Measurements from ENCODE around the gene DOCK8. TPM values are rescaled to one million over a fixed set of nuclear protein-coding genes. Genes with fewer than 3 reads are reported as not detected.

The DOCK8 gene
- total RNA-seq, 2 experiments from 2014 or later, result 59.0 to 145 TPM

DNA sequence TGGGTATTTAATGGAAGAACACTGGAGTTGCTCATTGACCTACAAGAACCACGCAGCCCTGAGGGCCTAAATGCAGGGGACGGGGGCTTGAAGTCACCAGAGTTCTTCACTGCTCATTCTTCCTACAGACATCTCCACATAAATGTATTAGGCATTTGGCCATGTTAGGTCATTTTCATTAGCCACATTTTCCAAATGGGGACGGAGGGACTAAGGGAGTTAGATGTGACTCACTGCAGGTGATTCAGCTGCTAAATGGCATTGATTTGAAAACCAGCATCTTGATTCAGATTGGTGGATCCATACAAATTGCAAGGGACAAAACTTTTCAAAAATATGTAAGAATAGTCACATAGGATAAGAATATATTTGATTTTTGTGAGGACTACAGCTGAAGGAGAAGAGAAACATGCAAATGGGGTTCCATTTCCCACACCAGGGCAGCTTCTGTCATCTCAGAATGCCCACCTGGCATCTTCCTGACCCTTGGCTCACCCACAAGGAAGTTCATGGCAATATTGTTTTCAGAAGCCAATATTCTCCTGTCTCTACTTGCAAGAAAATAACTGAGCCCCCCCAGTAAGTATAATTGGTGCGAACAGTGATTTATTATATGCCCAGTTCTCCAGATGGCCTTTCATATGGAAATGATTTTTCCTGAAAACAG is 264.8 kb downstream of the DOCK8 start:
- POLR2A ChIA-PET, result interaction anchor here (1.0 to 1.8 kb wide), 3 partner anchors 11 to 48 kb away, joined by 3 to 6 read pairs (median 3); no protein-coding TSS in a partner anchor
- Histone ChIP-seq H3K27ac (ENCODE audit: low read depth, low read length, poor library complexity, severe bottlenecking) (no peak overlapping the region), H3K9me3 (ENCODE audit: low read length) (no peaks in the 10 kb centered on the region), H4K20me1 (ENCODE audit: insufficient read depth, low read length) (no peaks in the 10 kb centered on the region), H3K79me2 (ENCODE audit: insufficient read depth, low read depth, low read length) (no peaks in the 10 kb centered on the region), H3K9me2 (ENCODE audit: insufficient read depth, low read length) (no peaks in the 10 kb centered on the region), H3K4me2 (ENCODE audit: low read length) (no peak overlapping the region), H3K36me3 (ENCODE audit: insufficient read depth, low read length) (no peaks in the 10 kb centered on the region), H3K4me1 (ENCODE audit: insufficient read depth, low read length, poor library complexity, severe bottlenecking) (no peaks in the 10 kb centered on the region), H3K4me3 (ENCODE audit: low read depth, low read length, poor library complexity, severe bottlenecking) (no peak overlapping the region), H2AFZ (ENCODE audit: low read length) (no peak overlapping the region)
- CTCF ChIA-PET (ENCODE audit: unreplicated experiment), result no interaction called here
- intact Hi-C loops (cut with micrococcal nuclease; ENCODE audit: unreplicated experiment), result no loop called here
- BruUV-seq (replicated peaks), result no TSS peak
- DNase-seq (ENCODE audit: low spot score), result no peak
- TF ChIP-seq EZH2phosphoT487 (IDR thresholded peaks at IDR 0.05; ENCODE audit: borderline replicate concordance, low read depth, low read length), result no peak
- TF ChIP-seq, protein P1, sequence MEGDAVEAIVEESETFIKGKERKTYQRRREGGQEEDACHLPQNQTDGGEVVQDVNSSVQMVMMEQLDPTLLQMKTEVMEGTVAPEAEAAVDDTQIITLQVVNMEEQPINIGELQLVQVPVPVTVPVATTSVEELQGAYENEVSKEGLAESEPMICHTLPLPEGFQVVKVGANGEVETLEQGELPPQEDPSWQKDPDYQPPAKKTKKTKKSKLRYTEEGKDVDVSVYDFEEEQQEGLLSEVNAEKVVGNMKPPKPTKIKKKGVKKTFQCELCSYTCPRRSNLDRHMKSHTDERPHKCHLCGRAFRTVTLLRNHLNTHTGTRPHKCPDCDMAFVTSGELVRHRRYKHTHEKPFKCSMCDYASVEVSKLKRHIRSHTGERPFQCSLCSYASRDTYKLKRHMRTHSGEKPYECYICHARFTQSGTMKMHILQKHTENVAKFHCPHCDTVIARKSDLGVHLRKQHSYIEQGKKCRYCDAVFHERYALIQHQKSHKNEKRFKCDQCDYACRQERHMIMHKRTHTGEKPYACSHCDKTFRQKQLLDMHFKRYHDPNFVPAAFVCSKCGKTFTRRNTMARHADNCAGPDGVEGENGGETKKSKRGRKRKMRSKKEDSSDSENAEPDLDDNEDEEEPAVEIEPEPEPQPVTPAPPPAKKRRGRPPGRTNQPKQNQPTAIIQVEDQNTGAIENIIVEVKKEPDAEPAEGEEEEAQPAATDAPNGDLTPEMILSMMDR (conservative IDR thresholded peaks at IDR 0.05; ENCODE audit: low read length), result no peak

DNA sequence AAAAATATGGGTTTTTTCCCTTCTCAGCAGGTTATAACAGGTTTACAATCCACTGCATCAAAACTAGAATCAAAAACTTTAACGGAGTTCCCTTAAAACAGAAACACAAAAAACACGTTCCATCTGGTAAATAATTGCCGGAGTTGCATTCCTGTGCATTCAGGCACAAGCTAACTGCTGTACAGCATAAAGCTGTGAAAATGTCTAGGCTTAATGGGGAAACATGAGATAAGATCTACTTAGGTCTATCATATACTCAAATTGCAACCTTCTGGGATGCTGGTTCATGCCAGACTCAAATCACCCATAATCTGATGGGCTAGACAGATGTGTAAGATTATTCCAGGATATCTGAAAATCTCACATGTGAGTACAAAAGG is 265.3 kb downstream of the DOCK8 start:
- BruUV-seq (replicated peaks), result no TSS peak
- H3K9me3 ChIP-seq (ENCODE audit: low read length), result no peaks in the 10 kb centered on the region

DNA sequence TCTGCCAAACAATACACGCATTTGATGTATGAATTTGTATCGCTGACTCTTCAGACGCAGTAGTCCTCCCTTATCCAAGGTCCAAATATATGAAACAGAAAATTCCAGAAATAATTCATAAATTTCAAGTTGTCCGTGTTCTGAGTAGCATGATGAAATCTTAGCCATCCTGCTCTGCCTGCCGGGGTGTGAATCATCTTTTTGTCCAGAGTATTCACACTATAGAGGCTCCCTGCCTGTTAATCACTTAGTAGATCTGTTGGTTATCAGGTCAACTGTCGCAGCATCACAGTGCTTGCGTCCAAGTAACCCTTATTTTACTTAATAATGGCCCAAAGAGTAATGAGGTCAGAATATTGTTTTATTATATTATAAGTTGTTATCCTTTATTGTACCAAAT is 268.1 kb downstream of the DOCK8 start:
- BruUV-seq (replicated peaks), result no TSS peak
- H3K79me2 ChIP-seq (ENCODE audit: insufficient read depth, low read depth, low read length), result no peaks in the 10 kb centered on the region
- ChIA-PET CTCF (ENCODE audit: unreplicated experiment) (no interaction called here), POLR2A (no interaction called here)
- no peaks in the 10 kb centered on the region for H3K4me1 ChIP-seq (ENCODE audit: insufficient read depth, low read length, poor library complexity, severe bottlenecking)
- no peaks in the 10 kb centered on the region for H3K36me3 ChIP-seq (ENCODE audit: insufficient read depth, low read length)
- no peak overlapping the region for H3K27ac ChIP-seq (ENCODE audit: low read depth, low read length, poor library complexity, severe bottlenecking)
- no peaks in the 10 kb centered on the region for H4K20me1 ChIP-seq (ENCODE audit: insufficient read depth, low read length)
- TF ChIP-seq, protein P1 (conservative IDR thresholded peaks at IDR 0.05; ENCODE audit: low read length), result no peak
- TF ChIP-seq EZH2phosphoT487 (IDR thresholded peaks at IDR 0.05; ENCODE audit: borderline replicate concordance, low read depth, low read length), result no peak
- H3K4me2 ChIP-seq (ENCODE audit: low read length), result no peak overlapping the region
- no peaks in the 10 kb centered on the region for H3K9me2 ChIP-seq (ENCODE audit: insufficient read depth, low read length)
- no peak overlapping the region for H2AFZ ChIP-seq (ENCODE audit: low read length)
- H3K4me3 ChIP-seq (ENCODE audit: low read depth, low read length, poor library complexity, severe bottlenecking), result no peak overlapping the region
- H3K9me3 ChIP-seq (ENCODE audit: low read length), result no peaks in the 10 kb centered on the region
- intact Hi-C loops (cut with micrococcal nuclease; ENCODE audit: unreplicated experiment), result no loop called here
- no peak for DNase-seq (ENCODE audit: low spot score)

More for the DNA sequence above, 265.3 kb downstream of the DOCK8 start:
- ChIA-PET CTCF (ENCODE audit: unreplicated experiment) (no interaction called here), POLR2A (interaction anchor here (1.0 to 1.8 kb wide), 2 partner anchors 23 to 48 kb away, joined by 3 to 6 read pairs; no protein-coding TSS in a partner anchor)
- no peak overlapping the region for H3K4me3 ChIP-seq (ENCODE audit: low read depth, low read length, poor library complexity, severe bottlenecking)
- H3K4me2 ChIP-seq (ENCODE audit: low read length), result no peak overlapping the region
- TF ChIP-seq, protein P1 (conservative IDR thresholded peaks at IDR 0.05; ENCODE audit: low read length), result no peak
- no peak for TF ChIP-seq EZH2phosphoT487 (IDR thresholded peaks at IDR 0.05; ENCODE audit: borderline replicate concordance, low read depth, low read length)
- DNase-seq (ENCODE audit: low spot score), result no peak
- H3K79me2 ChIP-seq (ENCODE audit: insufficient read depth, low read depth, low read length), result no peaks in the 10 kb centered on the region
- no peak overlapping the region for H3K27ac ChIP-seq (ENCODE audit: low read depth, low read length, poor library complexity, severe bottlenecking)
- no peaks in the 10 kb centered on the region for H4K20me1 ChIP-seq (ENCODE audit: insufficient read depth, low read length)
- no peak overlapping the region for H2AFZ ChIP-seq (ENCODE audit: low read length)
- intact Hi-C loops (cut with micrococcal nuclease; ENCODE audit: unreplicated experiment), result no loop called here
- H3K36me3 ChIP-seq (ENCODE audit: insufficient read depth, low read length), result no peaks in the 10 kb centered on the region
- no peaks in the 10 kb centered on the region for H3K4me1 ChIP-seq (ENCODE audit: insufficient read depth, low read length, poor library complexity, severe bottlenecking)
- H3K9me2 ChIP-seq (ENCODE audit: insufficient read depth, low read length), result no peaks in the 10 kb centered on the region
